ENCODE measurements around the gene SKAP1. TPM values are rescaled to one million over a fixed set of nuclear protein-coding genes. Genes with fewer than 3 reads are reported as not detected.

The SKAP1 gene
- total and polyA plus RNA-seq, 11 donors = 0.25 to 5.3 (median 0.38) TPM; not detected in 6

DNA sequence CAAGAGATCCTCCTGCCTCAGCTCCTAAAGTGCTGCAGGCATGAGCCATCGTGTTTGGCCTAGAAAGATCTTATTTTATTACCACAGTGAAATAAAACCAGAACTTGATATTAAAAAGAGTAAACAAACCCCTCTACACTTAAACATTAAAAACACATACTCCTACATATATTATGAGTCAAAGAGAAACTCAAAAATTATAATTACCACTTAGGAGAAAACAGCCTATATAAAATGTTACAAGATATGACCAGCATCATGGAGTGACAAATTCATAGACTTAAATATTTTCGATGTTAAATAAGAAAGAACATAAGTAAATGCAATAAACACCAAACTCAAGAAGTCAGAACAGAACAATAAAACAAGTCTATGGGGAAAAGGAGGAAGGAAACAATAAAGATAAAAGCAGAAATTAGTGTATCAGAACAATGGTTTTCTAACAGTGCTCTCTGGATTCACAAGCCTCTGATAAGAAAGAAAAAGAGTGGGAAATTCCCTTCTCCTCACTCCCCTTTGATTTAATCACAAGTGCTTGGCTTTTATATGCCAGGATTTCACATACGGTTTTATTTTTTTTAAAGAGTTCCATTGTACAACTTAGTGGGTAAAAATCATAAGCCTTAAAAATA, 23.0 kb downstream of the SKAP1 start:
- peaks cover 3 to 94% (median 36%) of the 10 kb centered on the region in 9 donors for H3K27me3 ChIP-seq
- WGBS, 4 donors = 41 to 60% (median 52%) methylated on average over 3 of the region's 3 CpGs
- TF ChIP-seq, protein P1, sequence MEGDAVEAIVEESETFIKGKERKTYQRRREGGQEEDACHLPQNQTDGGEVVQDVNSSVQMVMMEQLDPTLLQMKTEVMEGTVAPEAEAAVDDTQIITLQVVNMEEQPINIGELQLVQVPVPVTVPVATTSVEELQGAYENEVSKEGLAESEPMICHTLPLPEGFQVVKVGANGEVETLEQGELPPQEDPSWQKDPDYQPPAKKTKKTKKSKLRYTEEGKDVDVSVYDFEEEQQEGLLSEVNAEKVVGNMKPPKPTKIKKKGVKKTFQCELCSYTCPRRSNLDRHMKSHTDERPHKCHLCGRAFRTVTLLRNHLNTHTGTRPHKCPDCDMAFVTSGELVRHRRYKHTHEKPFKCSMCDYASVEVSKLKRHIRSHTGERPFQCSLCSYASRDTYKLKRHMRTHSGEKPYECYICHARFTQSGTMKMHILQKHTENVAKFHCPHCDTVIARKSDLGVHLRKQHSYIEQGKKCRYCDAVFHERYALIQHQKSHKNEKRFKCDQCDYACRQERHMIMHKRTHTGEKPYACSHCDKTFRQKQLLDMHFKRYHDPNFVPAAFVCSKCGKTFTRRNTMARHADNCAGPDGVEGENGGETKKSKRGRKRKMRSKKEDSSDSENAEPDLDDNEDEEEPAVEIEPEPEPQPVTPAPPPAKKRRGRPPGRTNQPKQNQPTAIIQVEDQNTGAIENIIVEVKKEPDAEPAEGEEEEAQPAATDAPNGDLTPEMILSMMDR (IDR thresholded peaks at IDR 0.05) = no peak
- no peak for TF ChIP-seq POLR2A (IDR thresholded peaks at IDR 0.05)
- H3K4me3 ChIP-seq = no peak overlapping the region
- H3K36me3 ChIP-seq = no peaks in the 10 kb centered on the region
- ATAC-seq = no peak
- intact Hi-C loops (cut with DNase I) = no loop called here
- H3K9me3 ChIP-seq = no peaks in the 10 kb centered on the region
- no peaks in the 10 kb centered on the region for H3K4me1 ChIP-seq
- H3K27ac ChIP-seq = no peak overlapping the region
- DNase-seq = no peak

- peaks cover 0 to 72% (median 18%) of the 10 kb centered on the region in 9 donors for H3K27me3 ChIP-seq
- ATAC-seq = no peak
- no peaks in the 10 kb centered on the region for H3K36me3 ChIP-seq
- intact Hi-C loops (cut with DNase I) = no loop called here
- no peak for DNase-seq
- H3K27ac ChIP-seq = no peak overlapping the region
- TF ChIP-seq, protein P1 (IDR thresholded peaks at IDR 0.05) = no peak
- TF ChIP-seq POLR2A (IDR thresholded peaks at IDR 0.05) = no peak
- H3K4me1 ChIP-seq = no peaks in the 10 kb centered on the region
- no peaks in the 10 kb centered on the region for H3K9me3 ChIP-seq
- no peak overlapping the region for H3K4me3 ChIP-seq
- WGBS, 4 donors = 64 to 68% (median 65%) methylated on average over 3 of the region's 3 CpGs
Measured at GRCh38 chr17:48394821-48395220, 35.2 kb downstream of the SKAP1 start.

DNA sequence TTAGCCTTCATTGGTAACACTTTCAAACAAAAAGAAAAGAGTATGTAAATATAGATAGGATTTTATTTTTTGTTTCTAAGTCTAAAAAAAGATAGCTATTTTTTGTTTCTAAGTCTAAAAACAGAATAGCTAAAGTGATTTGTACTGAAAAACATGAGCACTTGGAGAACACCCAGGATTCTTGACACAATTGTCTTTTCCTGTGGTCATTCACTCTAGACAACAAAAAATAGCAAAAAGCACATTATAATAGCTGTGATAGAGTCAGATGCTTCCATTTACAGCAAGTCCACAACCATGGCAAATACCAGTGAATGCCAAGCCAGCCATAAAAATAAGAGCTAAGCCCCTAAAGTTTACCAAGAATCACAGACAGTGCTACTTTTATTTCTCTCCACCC, 36.7 kb downstream of the SKAP1 start:
- TF ChIP-seq, protein P1 (IDR thresholded peaks at IDR 0.05) = no peak
- no peak for TF ChIP-seq POLR2A (IDR thresholded peaks at IDR 0.05)
- Histone ChIP-seq H3K4me3 (no peak overlapping the region), H3K36me3 (no peaks in the 10 kb centered on the region), H3K27me3 (peaks cover 0 to 72% (median 14%) of the 10 kb centered on the region in 9 donors), H3K27ac (no peak overlapping the region), H3K4me1 (no peaks in the 10 kb centered on the region), H3K9me3 (no peaks in the 10 kb centered on the region)
- intact Hi-C loops (cut with DNase I) = no loop called here
- DNase-seq (no peak), ATAC-seq (no peak)

DNA sequence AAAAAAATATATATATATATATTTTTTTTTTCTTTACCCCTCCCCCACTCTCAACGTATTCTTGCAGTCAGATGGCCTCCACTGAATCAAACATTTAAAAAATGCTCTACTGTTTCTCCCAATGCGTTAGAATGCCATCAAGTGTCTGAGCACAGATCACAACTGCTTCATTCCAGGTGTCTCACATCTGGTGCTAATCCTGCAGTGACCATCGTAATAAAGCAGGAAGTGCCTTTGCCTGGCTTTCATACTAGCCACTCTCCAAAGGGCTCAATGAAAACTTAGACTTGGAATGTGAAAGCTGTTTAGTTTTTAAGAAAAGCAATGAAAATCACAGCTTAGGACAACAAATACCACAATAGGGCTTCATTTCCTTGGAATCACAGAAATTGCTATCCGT, 37.2 kb downstream of the SKAP1 start:
- no peak for ATAC-seq
- DNase-seq = no peak
- intact Hi-C loops (cut with DNase I) = no loop called here
- 46 to 59% (median 54%) methylated on average over 4 of the region's 4 CpGs for WGBS, 4 donors
- Histone ChIP-seq H3K9me3 (no peaks in the 10 kb centered on the region), H3K4me3 (no peak overlapping the region), H3K4me1 (no peaks in the 10 kb centered on the region), H3K27ac (no peak overlapping the region), H3K36me3 (no peaks in the 10 kb centered on the region), H3K27me3 (peaks cover 0 to 67% (median 14%) of the 10 kb centered on the region in 9 donors)
- TF ChIP-seq, protein P1 (IDR thresholded peaks at IDR 0.05) = no peak
- TF ChIP-seq POLR2A (IDR thresholded peaks at IDR 0.05) = no peak

All from heart left ventricle (tissue), 16 donors.